ENCODE measurements around the gene GSTP1.

DNA sequence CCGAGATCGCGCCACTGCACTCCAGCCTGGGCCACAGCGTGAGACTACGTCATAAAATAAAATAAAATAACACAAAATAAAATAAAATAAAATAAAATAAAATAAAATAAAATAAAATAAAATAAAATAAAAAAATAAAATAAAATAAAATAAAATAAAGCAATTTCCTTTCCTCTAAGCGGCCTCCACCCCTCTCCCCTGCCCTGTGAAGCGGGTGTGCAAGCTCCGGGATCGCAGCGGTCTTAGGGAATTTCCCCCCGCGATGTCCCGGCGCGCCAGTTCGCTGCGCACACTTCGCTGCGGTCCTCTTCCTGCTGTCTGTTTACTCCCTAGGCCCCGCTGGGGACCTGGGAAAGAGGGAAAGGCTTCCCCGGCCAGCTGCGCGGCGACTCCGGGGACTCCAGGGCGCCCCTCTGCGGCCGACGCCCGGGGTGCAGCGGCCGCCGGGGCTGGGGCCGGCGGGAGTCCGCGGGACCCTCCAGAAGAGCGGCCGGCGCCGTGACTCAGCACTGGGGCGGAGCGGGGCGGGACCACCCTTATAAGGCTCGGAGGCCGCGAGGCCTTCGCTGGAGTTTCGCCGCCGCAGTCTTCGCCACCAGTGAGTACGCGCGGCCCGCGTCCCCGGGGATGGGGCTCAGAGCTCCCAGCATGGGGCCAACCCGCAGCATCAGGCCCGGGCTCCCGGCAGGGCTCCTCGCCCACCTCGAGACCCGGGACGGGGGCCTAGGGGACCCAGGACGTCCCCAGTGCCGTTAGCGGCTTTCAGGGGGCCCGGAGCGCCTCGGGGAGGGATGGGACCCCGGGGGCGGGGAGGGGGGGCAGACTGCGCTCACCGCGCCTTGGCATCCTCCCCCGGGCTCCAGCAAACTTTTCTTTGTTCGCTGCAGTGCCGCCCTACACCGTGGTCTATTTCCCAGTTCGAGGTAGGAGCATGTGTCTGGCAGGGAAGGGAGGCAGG is at the start of gene GSTP1:
- TF ChIP-seq, protein P1, sequence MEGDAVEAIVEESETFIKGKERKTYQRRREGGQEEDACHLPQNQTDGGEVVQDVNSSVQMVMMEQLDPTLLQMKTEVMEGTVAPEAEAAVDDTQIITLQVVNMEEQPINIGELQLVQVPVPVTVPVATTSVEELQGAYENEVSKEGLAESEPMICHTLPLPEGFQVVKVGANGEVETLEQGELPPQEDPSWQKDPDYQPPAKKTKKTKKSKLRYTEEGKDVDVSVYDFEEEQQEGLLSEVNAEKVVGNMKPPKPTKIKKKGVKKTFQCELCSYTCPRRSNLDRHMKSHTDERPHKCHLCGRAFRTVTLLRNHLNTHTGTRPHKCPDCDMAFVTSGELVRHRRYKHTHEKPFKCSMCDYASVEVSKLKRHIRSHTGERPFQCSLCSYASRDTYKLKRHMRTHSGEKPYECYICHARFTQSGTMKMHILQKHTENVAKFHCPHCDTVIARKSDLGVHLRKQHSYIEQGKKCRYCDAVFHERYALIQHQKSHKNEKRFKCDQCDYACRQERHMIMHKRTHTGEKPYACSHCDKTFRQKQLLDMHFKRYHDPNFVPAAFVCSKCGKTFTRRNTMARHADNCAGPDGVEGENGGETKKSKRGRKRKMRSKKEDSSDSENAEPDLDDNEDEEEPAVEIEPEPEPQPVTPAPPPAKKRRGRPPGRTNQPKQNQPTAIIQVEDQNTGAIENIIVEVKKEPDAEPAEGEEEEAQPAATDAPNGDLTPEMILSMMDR (IDR thresholded peaks at IDR 0.05; ENCODE audit: poor library complexity) = peak; percentile 79
- no peak for TF ChIP-seq EZH2 (IDR thresholded peaks at IDR 0.05; ENCODE audit: borderline replicate concordance)
